PC-9 (cell line): Measurements from ENCODE around the gene MOV10.

Experiments
- CTCF ChIP-seq: fragments of 200-600 bp; sonication (generic); conservative IDR thresholded peaks from 2 replicates; pipeline ENCODE4 v1.6.1; 2017; ENCODE audit warnings: mixed run types, antibody characterized with exemption, mild to moderate bottlenecking, moderate library complexity
- EZH2 ChIP-seq: fragments of 200-600 bp; sonication (generic); IDR thresholded peaks from 2 replicates; pipeline ENCODE4 v1.8.0; 2017; ENCODE audit warnings: antibody characterized with exemption, low read depth

- TF ChIP-seq CTCF (0 out of 2 replicates have a peak, but pooled peaks have one; percentile 2), EZH2 (no peak)
These were observed 698 bp downstream of the MOV10 start for GRCh38 chr1:112674986-112675727.
